T-helper 1 cell treated with Interleukin-12 subunit alpha and Interleukin-12 subunit beta and Interleukin-4 antibody, amounts not matched to agents 30 μg/mL and 1 μg/mL, for 36 hours (primary cell): Measurements from ENCODE around the gene MYO6.

Source experiments
- H3K27ac Mint-ChIP-seq: one replicate; pipeline ENCODE4 v1.8.0; 2021; ENCODE audit warnings: mild to moderate bottlenecking, mixed read lengths
- H3K27me3 Mint-ChIP-seq: one replicate; pipeline ENCODE4 v1.8.0; 2021; ENCODE audit warnings: low read depth, mixed read lengths
- H3K36me3 Mint-ChIP-seq: one replicate; pipeline ENCODE4 v1.8.0; 2021; ENCODE audit warnings: low read depth, mixed read lengths
- H3K4me1 Mint-ChIP-seq: one replicate; pipeline ENCODE4 v1.8.0; 2021; ENCODE audit warnings: low read depth, mixed read lengths
- H3K4me3 Mint-ChIP-seq: one replicate; pipeline ENCODE4 v1.8.0; 2021; ENCODE audit warnings: mild to moderate bottlenecking, moderate library complexity, mixed read lengths
- H3K9me3 Mint-ChIP-seq: one replicate; pipeline ENCODE4 v1.8.0; 2021; ENCODE audit warnings: mixed read lengths

MYO6 gene

GRCh38 chr6:75752365-75752764 lies 3.3 kb downstream of the MYO6 start:
- Mint-ChIP-seq H3K27me3 (peaks cover 58% of the 10 kb centered on the region), H3K4me3 (no peak overlapping the region), H3K9me3 (no peaks in the 10 kb centered on the region), H3K27ac (no peak overlapping the region), H3K4me1 (peaks cover 10% of the 10 kb centered on the region), H3K36me3 (peaks cover 2% of the 10 kb centered on the region)

- Mint-ChIP-seq H3K36me3 (no peaks in the 10 kb centered on the region), H3K4me1 (peaks cover 2% of the 10 kb centered on the region), H3K27ac (no peak overlapping the region), H3K9me3 (no peaks in the 10 kb centered on the region), H3K27me3 (peaks cover 55% of the 10 kb centered on the region), H3K4me3 (no peak overlapping the region)
These were observed 6.7 kb downstream of the MYO6 start for GRCh38 chr6:75755704-75756103.

- H3K4me1 Mint-ChIP-seq, result peaks cover 2% of the 10 kb centered on the region
- H3K36me3 Mint-ChIP-seq, result no peaks in the 10 kb centered on the region
- no peak overlapping the region for H3K4me3 Mint-ChIP-seq
- peaks cover 51% of the 10 kb centered on the region for H3K27me3 Mint-ChIP-seq
- no peak overlapping the region for H3K27ac Mint-ChIP-seq
- H3K9me3 Mint-ChIP-seq, result no peaks in the 10 kb centered on the region
These were observed 8.3 kb downstream of the MYO6 start for GRCh38 chr6:75757295-75757694.

- Mint-ChIP-seq H3K36me3 (no peaks in the 10 kb centered on the region), H3K27ac (no peak overlapping the region), H3K4me3 (no peak overlapping the region), H3K27me3 (peaks cover 44% of the 10 kb centered on the region), H3K4me1 (peaks cover 2% of the 10 kb centered on the region), H3K9me3 (no peaks in the 10 kb centered on the region)
These were observed 9.0 kb downstream of the MYO6 start for GRCh38 chr6:75758061-75758460.

GRCh38 chr6:75759207-75759606 lies 10.2 kb downstream of the MYO6 start:
- no peaks in the 10 kb centered on the region for H3K36me3 Mint-ChIP-seq
- H3K4me3 Mint-ChIP-seq, result no peak overlapping the region
- peaks cover 47% of the 10 kb centered on the region for H3K27me3 Mint-ChIP-seq
- no peaks in the 10 kb centered on the region for H3K4me1 Mint-ChIP-seq
- no peaks in the 10 kb centered on the region for H3K9me3 Mint-ChIP-seq
- H3K27ac Mint-ChIP-seq, result no peak overlapping the region

GRCh38 chr6:75760320-75760719 lies 11.3 kb downstream of the MYO6 start:
- H3K9me3 Mint-ChIP-seq, result no peaks in the 10 kb centered on the region
- no peaks in the 10 kb centered on the region for H3K4me1 Mint-ChIP-seq
- no peaks in the 10 kb centered on the region for H3K36me3 Mint-ChIP-seq
- H3K27me3 Mint-ChIP-seq, result peaks cover 43% of the 10 kb centered on the region
- no peak overlapping the region for H3K27ac Mint-ChIP-seq
- H3K4me3 Mint-ChIP-seq, result no peak overlapping the region

GRCh38 chr6:75761489-75761888 lies 12.4 kb downstream of the MYO6 start:
- H3K27ac Mint-ChIP-seq, result no peak overlapping the region
- H3K36me3 Mint-ChIP-seq, result no peaks in the 10 kb centered on the region
- H3K27me3 Mint-ChIP-seq, result peaks cover 42% of the 10 kb centered on the region
- H3K4me1 Mint-ChIP-seq, result no peaks in the 10 kb centered on the region
- H3K4me3 Mint-ChIP-seq, result no peak overlapping the region
- H3K9me3 Mint-ChIP-seq, result no peaks in the 10 kb centered on the region

GRCh38 chr6:75762063-75762462 lies 13.0 kb downstream of the MYO6 start:
- no peaks in the 10 kb centered on the region for H3K4me1 Mint-ChIP-seq
- H3K4me3 Mint-ChIP-seq, result no peak overlapping the region
- no peak overlapping the region for H3K27ac Mint-ChIP-seq
- no peaks in the 10 kb centered on the region for H3K9me3 Mint-ChIP-seq
- no peaks in the 10 kb centered on the region for H3K36me3 Mint-ChIP-seq
- peaks cover 42% of the 10 kb centered on the region for H3K27me3 Mint-ChIP-seq

- Mint-ChIP-seq H3K4me1 (no peaks in the 10 kb centered on the region), H3K9me3 (no peaks in the 10 kb centered on the region), H3K4me3 (no peak overlapping the region), H3K36me3 (no peaks in the 10 kb centered on the region), H3K27ac (no peak overlapping the region), H3K27me3 (peaks cover 8% of the 10 kb centered on the region)
These were observed 17.3 kb downstream of the MYO6 start for GRCh38 chr6:75766387-75766786.

- peaks cover 3% of the 10 kb centered on the region for H3K27me3 Mint-ChIP-seq
- H3K27ac Mint-ChIP-seq, result no peak overlapping the region
- no peak overlapping the region for H3K4me3 Mint-ChIP-seq
- H3K9me3 Mint-ChIP-seq, result no peaks in the 10 kb centered on the region
- no peaks in the 10 kb centered on the region for H3K4me1 Mint-ChIP-seq
- H3K36me3 Mint-ChIP-seq, result no peaks in the 10 kb centered on the region
These were observed 21.8 kb downstream of the MYO6 start for GRCh38 chr6:75770844-75771243.

GRCh38 chr6:75775219-75775618 lies 26.2 kb downstream of the MYO6 start:
- H3K27ac Mint-ChIP-seq, result no peak overlapping the region
- H3K27me3 Mint-ChIP-seq, result peaks cover 3% of the 10 kb centered on the region
- H3K36me3 Mint-ChIP-seq, result no peaks in the 10 kb centered on the region
- H3K4me1 Mint-ChIP-seq, result no peaks in the 10 kb centered on the region
- no peaks in the 10 kb centered on the region for H3K9me3 Mint-ChIP-seq
- H3K4me3 Mint-ChIP-seq, result no peak overlapping the region

- Mint-ChIP-seq H3K36me3 (no peaks in the 10 kb centered on the region), H3K27ac (no peak overlapping the region), H3K4me3 (no peak overlapping the region), H3K9me3 (no peaks in the 10 kb centered on the region), H3K4me1 (no peaks in the 10 kb centered on the region), H3K27me3 (peaks cover 3% of the 10 kb centered on the region)
These were observed 27.4 kb downstream of the MYO6 start for GRCh38 chr6:75776461-75776860.

- peaks cover 3% of the 10 kb centered on the region for H3K27me3 Mint-ChIP-seq
- no peaks in the 10 kb centered on the region for H3K9me3 Mint-ChIP-seq
- H3K4me3 Mint-ChIP-seq, result no peak overlapping the region
- no peak overlapping the region for H3K27ac Mint-ChIP-seq
- H3K4me1 Mint-ChIP-seq, result no peaks in the 10 kb centered on the region
- no peaks in the 10 kb centered on the region for H3K36me3 Mint-ChIP-seq
These were observed 29.7 kb downstream of the MYO6 start for GRCh38 chr6:75778757-75779156.

GRCh38 chr6:75786152-75786551 lies 37.1 kb downstream of the MYO6 start:
- Mint-ChIP-seq H3K27ac (no peak overlapping the region), H3K9me3 (no peaks in the 10 kb centered on the region), H3K4me1 (no peaks in the 10 kb centered on the region), H3K36me3 (no peaks in the 10 kb centered on the region), H3K27me3 (peaks cover 7% of the 10 kb centered on the region), H3K4me3 (no peak overlapping the region)

GRCh38 chr6:75788894-75789293 lies 39.9 kb downstream of the MYO6 start:
- H3K9me3 Mint-ChIP-seq, result no peaks in the 10 kb centered on the region
- H3K27me3 Mint-ChIP-seq, result peaks cover 4% of the 10 kb centered on the region
- no peak overlapping the region for H3K4me3 Mint-ChIP-seq
- H3K4me1 Mint-ChIP-seq, result no peaks in the 10 kb centered on the region
- H3K36me3 Mint-ChIP-seq, result no peaks in the 10 kb centered on the region
- H3K27ac Mint-ChIP-seq, result no peak overlapping the region

GRCh38 chr6:75791881-75792280 lies 42.8 kb downstream of the MYO6 start:
- no peaks in the 10 kb centered on the region for H3K9me3 Mint-ChIP-seq
- H3K27me3 Mint-ChIP-seq, result peaks cover 8% of the 10 kb centered on the region
- H3K4me3 Mint-ChIP-seq, result no peak overlapping the region
- no peak overlapping the region for H3K27ac Mint-ChIP-seq
- no peaks in the 10 kb centered on the region for H3K36me3 Mint-ChIP-seq
- H3K4me1 Mint-ChIP-seq, result no peaks in the 10 kb centered on the region
